Mucosa of descending colon (tissue), 3 donors: ENCODE measurements around the gene PRDM1. TPM values are rescaled to one million over a fixed set of nuclear protein-coding genes. Genes with fewer than 3 reads are reported as not detected.

Source experiments
- ATAC-seq: fragments of 200-7000 bp; cut with Tn5 transposase; one replicate; pipeline ENCODE4 v1.9.1; 2020; ENCODE audit warnings: mild to moderate bottlenecking, moderate library complexity
- DNase-seq, 3 donors: peaks; one replicate each; pipeline ENCODE4 v3.0.0-alpha.2; 2020
- H3K36me3 ChIP-seq: fragments of 200-600 bp; one replicate; pipeline ENCODE4 v1.8.0; 2021; ENCODE audit warnings: low read depth, mild to moderate bottlenecking
- H3K4me1 ChIP-seq: fragments of 200-600 bp; one replicate; pipeline ENCODE4 v1.8.0; 2021; ENCODE audit warnings: low read depth, mild to moderate bottlenecking
- H3K4me3 ChIP-seq: fragments of 200-600 bp; one replicate; pipeline ENCODE4 v1.8.0; 2021; ENCODE audit warnings: mild to moderate bottlenecking
- H3K9me3 ChIP-seq: fragments of 200-600 bp; one replicate; pipeline ENCODE4 v1.8.0; 2021; ENCODE audit warnings: mild to moderate bottlenecking
- CTCF ChIP-seq: fragments of 200-600 bp; IDR thresholded peaks from one replicate; pipeline ENCODE4 v1.8.0; 2022; ENCODE audit warnings: antibody characterized with exemption, mild to moderate bottlenecking
- intact Hi-C, 2 donors: fragments of 100-400 bp; cut with DNase I in 1 of 2; cut with micrococcal nuclease in 1 of 2; formaldehyde crosslinking; loops; one replicate each; pipeline versions ENCODE4 v1.11.0 to v1.11.1; 2022; cut with DNase I, micrococcal nuclease
- total RNA-seq, 3 donors: library from RNA; stranded (reverse); fragmentation: NEBNext Ultra II Directional in 2 of 3; extraction: Animal tissue kit (Norgen Biotek cat#: 25700) in 2 of 3; gene quantifications; one replicate each; pipeline versions ENCODE4 v1.2.1 to v1.2.4, GENCODE V29; 2021 to 2023
- donor health status: DM: no; HTN: no; CAD: no; lungs with moderate emphysema.
- donor health status: DM: no; HTN: no; CAD: no.
- donor health status: DM: no; HTN: yes; CAD: no.

The PRDM1 gene
- total RNA-seq, 3 donors from 2014 or later = 10.5 to 30.7 (median 23.4) TPM

- H3K9me3 ChIP-seq = no peaks in the 10 kb centered on the region
- no peaks in the 10 kb centered on the region for H3K4me1 ChIP-seq
- H3K4me3 ChIP-seq = no peak overlapping the region
- intact Hi-C loops = no loop called here
- ATAC-seq (no peak), DNase-seq (no peak)
- TF ChIP-seq CTCF = no peak
- no peaks in the 10 kb centered on the region for H3K36me3 ChIP-seq
Observed at GRCh38 chr6:106070636-106071035, 15.5 kb upstream of the PRDM1 start.

- TF ChIP-seq CTCF = no peak
- ATAC-seq = no peak
Observed at GRCh38 chr6:106072501-106073090, 13.5 kb upstream of the PRDM1 start.

GRCh38 chr6:106074146-106074545, 12.0 kb upstream of the PRDM1 start:
- no peak for DNase-seq
- intact Hi-C loops = no loop called here
- Histone ChIP-seq H3K4me3 (no peak overlapping the region), H3K9me3 (no peaks in the 10 kb centered on the region), H3K4me1 (no peaks in the 10 kb centered on the region), H3K36me3 (no peaks in the 10 kb centered on the region)
- ATAC-seq = no peak
- no peak for TF ChIP-seq CTCF

More at GRCh38 chr6:106072501-106073090, 13.5 kb upstream of the PRDM1 start:
- H3K9me3 ChIP-seq = no peaks in the 10 kb centered on the region
- no peaks in the 10 kb centered on the region for H3K36me3 ChIP-seq
- no peak overlapping the region for H3K4me3 ChIP-seq
- no peak for DNase-seq
- intact Hi-C loops = no loop called here
- no peaks in the 10 kb centered on the region for H3K4me1 ChIP-seq

- no peaks in the 10 kb centered on the region for H3K9me3 ChIP-seq
- no peaks in the 10 kb centered on the region for H3K36me3 ChIP-seq
- no peak overlapping the region for H3K4me3 ChIP-seq
- TF ChIP-seq CTCF = no peak
- no peak for ATAC-seq
- no peaks in the 10 kb centered on the region for H3K4me1 ChIP-seq
- no peak for DNase-seq
- intact Hi-C loops = no loop called here
Observed at GRCh38 chr6:106076139-106076538, 10.0 kb upstream of the PRDM1 start.

- ATAC-seq (peak; percentile 14), DNase-seq (no peak)
- intact Hi-C loops = no loop called here
- Histone ChIP-seq H3K9me3 (no peaks in the 10 kb centered on the region), H3K36me3 (no peaks in the 10 kb centered on the region), H3K4me1 (no peaks in the 10 kb centered on the region), H3K4me3 (no peak overlapping the region)
- TF ChIP-seq CTCF = no peak
Observed at GRCh38 chr6:106077170-106077569, 9.0 kb upstream of the PRDM1 start.

GRCh38 chr6:106077881-106078280, 8.3 kb upstream of the PRDM1 start:
- TF ChIP-seq CTCF = no peak
- no peak for ATAC-seq
- Histone ChIP-seq H3K9me3 (no peaks in the 10 kb centered on the region), H3K4me1 (no peaks in the 10 kb centered on the region), H3K4me3 (no peak overlapping the region), H3K36me3 (no peaks in the 10 kb centered on the region)
- intact Hi-C loops = no loop called here
- no peak for DNase-seq
